Spleen (tissue), 11 donors: ENCODE results near the gene NT5DC2. TPM values are rescaled to one million over a fixed set of nuclear protein-coding genes. Genes with fewer than 3 reads are reported as not detected.

Source experiments
- DNase-seq: peaks from one replicate; pipeline ENCODE4 v3.0.0-alpha.2; 2020
- H3K27ac ChIP-seq, 8 donors: fragments of 200-600 bp; sonication (generic) in 7 of 8; 1 replicate in 4 of 8; 2 replicates in 4 of 8; pipeline versions ENCODE4 v1.5.0 to v1.8.0; 2016 to 2021; ENCODE audit warnings: inconsistent platforms in 4 of 8, mild to moderate bottlenecking in 4 of 8, moderate library complexity in 1 of 8
- H3K27me3 ChIP-seq, 7 donors: fragments of 200-600 bp; sonication (generic) in 6 of 7; replicated peaks in 1 of 7; 1 replicate in 4 of 7; 2 replicates in 3 of 7; pipeline versions ENCODE4 v1.5.0 to v1.8.0; 2016 to 2021; ENCODE audit warnings: inconsistent platforms in 3 of 7, mild to moderate bottlenecking in 1 of 7
- H3K36me3 ChIP-seq, 6 donors: fragments of 200-600 bp; sonication (generic) in 5 of 6; 1 replicate in 4 of 6; 2 replicates in 2 of 6; pipeline versions ENCODE4 v1.5.0 to v1.8.0; 2016 to 2021; ENCODE audit warnings: inconsistent platforms in 2 of 6
- H3K4me1 ChIP-seq, 6 donors: fragments of 200-600 bp; sonication (generic) in 5 of 6; 1 replicate in 3 of 6; 2 replicates in 3 of 6; pipeline versions ENCODE4 v1.5.0 to v1.8.0; 2016 to 2021; ENCODE audit warnings: inconsistent platforms in 3 of 6
- H3K4me3 ChIP-seq, 8 donors: fragments of 200-600 bp; sonication (generic) in 7 of 8; 1 replicate in 4 of 8; 2 replicates in 4 of 8; pipeline versions ENCODE4 v1.5.0 to v1.8.0; 2016 to 2021; ENCODE audit warnings: inconsistent platforms in 4 of 8, mild to moderate bottlenecking in 4 of 8, moderate library complexity in 2 of 8
- H3K9me3 ChIP-seq, 8 donors: fragments of 200-600 bp; sonication (generic) in 7 of 8; 1 replicate in 4 of 8; 2 replicates in 4 of 8; pipeline versions ENCODE4 v1.5.0 to v1.8.0; 2016 to 2021; ENCODE audit warnings: inconsistent platforms in 4 of 8
- POLR2A ChIP-seq, 3 donors: fragments of 450-650 bp; IDR thresholded peaks; one replicate each; pipeline ENCODE4 v1.5.1; 2017; ENCODE audit warnings: antibody characterized with exemption in 3 of 3, mild to moderate bottlenecking in 1 of 3
- POLR2AphosphoS5 ChIP-seq, 3 donors: sonication (generic); formaldehyde crosslinking; IDR thresholded peaks; one replicate each; pipeline ENCODE4 v1.5.1; 2017; ENCODE audit warnings: antibody characterized with exemption in 3 of 3
- WGBS, 5 donors: extraction: QIAGEN DNeasy Blood & Tissue Kit in 3 of 5; methylation state at CpG; one replicate each; pipeline versions ENCODE4 v1.1.5 to v1.1.7; 2013 to 2018; 5-methylcytosine and 5-hydroxymethylcytosine counted together
- intact Hi-C: fragments of 100-400 bp; cut with DNase I; formaldehyde crosslinking; loops from one replicate; pipeline ENCODE4 v1.15.0; 2023; ENCODE audit warnings: low total_unique reads
- polyA plus RNA-seq, 3 donors: library from polyadenylated mRNA; stranded (reverse); fragments of 200-250 nt; gene quantifications; one replicate each; pipeline ENCODE4 v1.2.1, GENCODE V29; 2013
- total RNA-seq, 7 donors: library from RNA; depleted of rRNA in 3 of 7; stranded (reverse); fragments of >200 nt in 3 of 7; fragmentation: NEBNext Ultra II Directional in 4 of 7; extraction: Animal tissue kit (Norgen Biotek cat#: 25700) in 4 of 7; gene quantifications; one replicate each; pipeline versions ENCODE4 v1.1.0 to v1.2.1, GENCODE V29; 2016 to 2021
- TF ChIP-seq, protein P1 (sequence below), 11 experiments: fragments of 200-600 bp in 7 of 11; fragments of 450-650 bp in 4 of 11; sonication (generic) in 4 of 11; IDR thresholded peaks in 8 of 11; conservative IDR thresholded peaks in 3 of 11; 1 replicate in 7 of 11; 2 replicates in 4 of 11; pipeline versions ENCODE4 v1.4.0 to v1.8.0; 2016 to 2021; ENCODE audit warnings: antibody characterized with exemption in 11 of 11, inconsistent platforms in 4 of 11, mild to moderate bottlenecking in 1 of 11
- donor health status: healthy with polysubstance abuse.
- donor health status: DM: no; HTN: no; CAD: no; lungs with moderate emphysema.
- donor health status: DM: no; HTN: no; CAD: no.
- donor health status: Bipolar disorder and iron deficiency.
- donor health status: healthy.
- donor health status: DM: no; HTN: no; CAD: no.
- donor health status: DM: yes; HTN: yes; CAD: no.

The NT5DC2 gene
- total and polyA plus RNA-seq, 10 donors: 7.8 to 26.0 (median 11.3) TPM

DNA sequence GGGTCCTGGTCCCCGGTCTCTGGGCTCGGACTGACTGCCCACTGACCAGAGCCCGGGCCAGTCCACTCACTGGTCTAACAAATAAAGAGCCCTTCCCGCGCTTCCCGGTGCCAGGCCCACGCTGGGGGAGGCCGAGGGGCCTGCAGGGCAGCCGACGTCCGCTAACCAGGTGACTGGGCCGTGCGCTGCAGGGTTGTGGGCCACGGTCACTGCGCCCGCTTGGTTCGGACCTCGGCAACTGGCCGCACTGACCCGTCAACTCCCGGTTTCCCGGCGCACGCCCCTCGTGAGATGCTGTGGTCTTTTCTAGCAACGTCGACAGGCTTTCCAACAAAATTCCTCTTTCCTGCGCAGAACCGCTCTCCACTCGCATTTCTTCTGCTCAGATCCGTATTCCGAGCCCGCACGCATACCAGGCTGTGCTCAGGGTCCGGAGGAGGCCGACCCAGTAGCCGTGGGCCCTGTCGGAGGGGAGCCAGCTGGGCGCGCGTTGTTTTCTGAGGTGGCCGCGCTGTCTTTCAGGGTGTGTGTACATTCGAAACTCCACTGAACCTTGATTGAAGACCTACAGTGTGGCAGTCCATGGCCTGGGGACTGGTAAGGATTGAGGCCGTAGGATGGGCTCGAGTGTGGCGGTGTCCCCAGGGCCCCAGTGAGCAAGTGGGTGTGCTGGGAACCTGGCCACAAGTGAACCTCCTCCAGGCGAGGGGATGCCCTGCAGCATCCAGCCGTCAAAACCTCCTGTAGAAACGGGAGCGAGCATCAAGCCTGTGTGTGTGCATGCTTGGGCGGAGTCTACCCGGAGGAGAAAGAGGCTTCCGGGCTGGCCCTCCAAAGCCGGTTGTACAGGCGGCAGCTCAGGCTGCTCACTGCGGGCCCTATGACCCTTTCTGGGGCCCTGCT, 875 bp upstream of the NT5DC2 start:
- H3K36me3 ChIP-seq: peaks cover 0 to 3% (median 0%) of the 10 kb centered on the region in 6 donors
- no peaks in the 10 kb centered on the region for H3K9me3 ChIP-seq
- TF ChIP-seq POLR2AphosphoS5 (IDR thresholded peaks at IDR 0.05): no peak
- TF ChIP-seq, protein P1, sequence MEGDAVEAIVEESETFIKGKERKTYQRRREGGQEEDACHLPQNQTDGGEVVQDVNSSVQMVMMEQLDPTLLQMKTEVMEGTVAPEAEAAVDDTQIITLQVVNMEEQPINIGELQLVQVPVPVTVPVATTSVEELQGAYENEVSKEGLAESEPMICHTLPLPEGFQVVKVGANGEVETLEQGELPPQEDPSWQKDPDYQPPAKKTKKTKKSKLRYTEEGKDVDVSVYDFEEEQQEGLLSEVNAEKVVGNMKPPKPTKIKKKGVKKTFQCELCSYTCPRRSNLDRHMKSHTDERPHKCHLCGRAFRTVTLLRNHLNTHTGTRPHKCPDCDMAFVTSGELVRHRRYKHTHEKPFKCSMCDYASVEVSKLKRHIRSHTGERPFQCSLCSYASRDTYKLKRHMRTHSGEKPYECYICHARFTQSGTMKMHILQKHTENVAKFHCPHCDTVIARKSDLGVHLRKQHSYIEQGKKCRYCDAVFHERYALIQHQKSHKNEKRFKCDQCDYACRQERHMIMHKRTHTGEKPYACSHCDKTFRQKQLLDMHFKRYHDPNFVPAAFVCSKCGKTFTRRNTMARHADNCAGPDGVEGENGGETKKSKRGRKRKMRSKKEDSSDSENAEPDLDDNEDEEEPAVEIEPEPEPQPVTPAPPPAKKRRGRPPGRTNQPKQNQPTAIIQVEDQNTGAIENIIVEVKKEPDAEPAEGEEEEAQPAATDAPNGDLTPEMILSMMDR (IDR thresholded peaks at IDR 0.05 in 8 of 11, conservative IDR thresholded peaks at IDR 0.05 in 3 of 11): no peak
- no peak for TF ChIP-seq POLR2A (IDR thresholded peaks at IDR 0.05)
- peaks cover 30 to 91% (median 64%) of the 10 kb centered on the region in 6 donors for H3K4me1 ChIP-seq
- peak; percentile 77 for DNase-seq
- 75 to 79% (median 77%) methylated on average over 50 to 57 of the region's 57 CpGs for WGBS, 5 donors
- peak overlapping the region; percentile 23 to 90 (median 42) for H3K4me3 ChIP-seq
- intact Hi-C loops: no loop called here
- peaks cover 0 to 27% (median 5%) of the 10 kb centered on the region in 7 donors for H3K27me3 ChIP-seq
- peak overlapping the region in 6 of 8 donors; percentile 33 to 83 (median 64) for H3K27ac ChIP-seq

DNA sequence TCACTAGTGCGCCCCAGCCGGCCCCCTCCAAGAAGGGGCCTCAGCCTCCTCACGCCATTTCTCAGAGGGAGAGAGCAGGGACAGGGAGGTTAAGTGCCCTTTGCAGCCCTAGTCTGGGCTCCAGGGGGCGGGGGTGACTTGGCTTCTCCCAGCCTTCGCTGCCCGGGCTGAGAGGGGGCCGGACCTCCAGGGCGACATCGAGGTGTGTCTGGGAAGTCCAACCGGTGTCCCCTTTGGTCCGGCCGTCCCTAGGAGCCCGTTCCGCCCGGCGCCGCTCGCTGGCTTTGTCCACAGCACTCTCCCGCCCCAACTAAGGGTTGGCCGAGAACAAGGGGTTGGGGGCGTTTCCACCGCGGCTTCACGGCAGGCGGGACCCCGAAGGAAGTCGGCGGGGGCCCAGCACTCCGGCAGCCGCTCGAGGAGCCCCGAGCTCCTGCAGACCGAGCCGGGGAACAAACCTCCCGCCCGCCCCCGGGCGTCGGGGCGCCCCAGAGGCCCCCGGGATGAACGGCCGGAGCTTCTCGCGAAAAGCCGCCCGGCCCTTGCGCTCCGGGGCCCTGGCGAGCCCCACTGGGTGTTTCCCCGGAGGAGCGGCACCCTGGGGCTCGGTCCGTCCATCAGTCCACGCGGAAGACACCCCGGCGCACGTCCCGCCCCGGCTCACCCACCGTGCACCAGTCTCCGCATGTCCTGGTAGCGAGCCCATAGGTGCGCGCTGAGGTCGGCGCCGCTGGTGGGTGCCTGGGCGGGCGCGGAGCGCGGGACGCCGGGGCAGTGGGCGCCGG, 627 bp downstream of the NT5DC2 start:
- 2 to 8% (median 4%) methylated on average over 15 to 78 of the region's 78 CpGs; no CpG with 5 or more reads in 1 of the 5 donors for WGBS, 5 donors
- H3K4me1 ChIP-seq: peaks cover 22 to 81% (median 50%) of the 10 kb centered on the region in 6 donors
- peak; percentile 84 for DNase-seq

GRCh38 chr3:52532517-52532837, 1.2 kb downstream of the NT5DC2 start:
- no peaks in the 10 kb centered on the region for H3K9me3 ChIP-seq
- peak; percentile 66 for DNase-seq
- H3K4me1 ChIP-seq: peaks cover 17 to 76% (median 44%) of the 10 kb centered on the region in 6 donors
- 18 to 36% (median 27%) methylated on average over 4 to 5 of the region's 5 CpGs for WGBS, 5 donors
- peak overlapping the region in 6 of 8 donors; percentile 23 to 90 (median 55) for H3K4me3 ChIP-seq
- intact Hi-C loops: no loop called here
- peak overlapping the region in 4 of 8 donors; percentile 30 to 83 (median 46) for H3K27ac ChIP-seq
- H3K27me3 ChIP-seq: peaks cover 0 to 27% (median 5%) of the 10 kb centered on the region in 7 donors
- no peak for TF ChIP-seq POLR2AphosphoS5 (IDR thresholded peaks at IDR 0.05)
- TF ChIP-seq, protein P1 (IDR thresholded peaks at IDR 0.05 in 8 of 11, conservative IDR thresholded peaks at IDR 0.05 in 3 of 11): no peak
- TF ChIP-seq POLR2A (IDR thresholded peaks at IDR 0.05): no peak
- peaks cover 0 to 16% (median 0%) of the 10 kb centered on the region in 6 donors for H3K36me3 ChIP-seq

More for the DNA sequence above, 627 bp downstream of the NT5DC2 start:
- H3K36me3 ChIP-seq: peaks cover 0 to 10% (median 0%) of the 10 kb centered on the region in 6 donors
- no peaks in the 10 kb centered on the region for H3K9me3 ChIP-seq
- H3K27ac ChIP-seq: peak overlapping the region in 4 of 8 donors; percentile 30 to 83 (median 46)
- peaks cover 0 to 27% (median 5%) of the 10 kb centered on the region in 7 donors for H3K27me3 ChIP-seq
- intact Hi-C loops: no loop called here
- TF ChIP-seq POLR2AphosphoS5 (IDR thresholded peaks at IDR 0.05) (no peak), POLR2A (IDR thresholded peaks at IDR 0.05) (no peak)
- TF ChIP-seq, protein P1 (IDR thresholded peaks at IDR 0.05 in 8 of 11, conservative IDR thresholded peaks at IDR 0.05 in 3 of 11): no peak
- peak overlapping the region; percentile 23 to 90 (median 54) for H3K4me3 ChIP-seq
